Neural cell (in vitro differentiated cells): ENCODE data around the gene INF2. TPM values are rescaled to one million over a fixed set of nuclear protein-coding genes. Genes with fewer than 3 reads are reported as not detected.

Source experiments
- H2AFZ ChIP-seq: fragments of 200-600, 300-800 bp; sonication (generic), shearing (Covaris generic); 2 replicates; pipeline ENCODE4 v1.6.0; 2014; ENCODE audit warnings: low read depth, mild to moderate bottlenecking, antibody characterized with exemption, low read length, moderate library complexity
- H3F3A ChIP-seq: fragments of 200-600 bp; shearing (Covaris generic); 2 replicates; pipeline ENCODE4 v1.6.1; 2016; ENCODE audit warnings: mild to moderate bottlenecking, moderate library complexity, mixed read lengths, antibody characterized with exemption, low read length; ENCODE audit not compliant: insufficient read depth, poor library complexity, severe bottlenecking
- H3K27ac ChIP-seq: fragments of 200-600, 300-800 bp; sonication (generic), shearing (Covaris generic); 2 replicates; pipeline ENCODE4 v1.5.1; 2014; ENCODE audit warnings: mild to moderate bottlenecking, low read length, moderate library complexity
- H3K27me3 ChIP-seq: fragments of 300-800, 200-600 bp; sonication (generic), shearing (Covaris generic); 2 replicates; pipeline ENCODE4 v1.6.0; 2014; ENCODE audit warnings: mild to moderate bottlenecking, low read depth, low read length, moderate library complexity; ENCODE audit not compliant: insufficient read depth
- H3K36me3 ChIP-seq: fragments of 300-800, 200-600 bp; sonication (generic), shearing (Covaris generic); 2 replicates; pipeline ENCODE4 v1.5.1; 2014; ENCODE audit warnings: mild to moderate bottlenecking, antibody characterized with exemption, low read length, moderate library complexity; ENCODE audit not compliant: insufficient read depth
- H3K4me2 ChIP-seq: fragments of 300-800, 200-600 bp; sonication (generic), shearing (Covaris generic); 2 replicates; pipeline ENCODE4 v1.6.0; 2014; ENCODE audit warnings: mild to moderate bottlenecking, low read length
- H3K4me3 ChIP-seq: fragments of 300-800, 200-600 bp; sonication (generic), shearing (Covaris generic); 2 replicates; pipeline ENCODE4 v1.5.1; 2014; ENCODE audit warnings: mild to moderate bottlenecking, low read length, moderate library complexity
- H3K79me2 ChIP-seq: fragments of 200-600 bp; shearing (Covaris generic); replicated peaks from 2 replicates; pipeline ENCODE4 v1.6.0; 2014; ENCODE audit warnings: mild to moderate bottlenecking, low read length, moderate library complexity; ENCODE audit not compliant: insufficient read depth
- H3K9ac ChIP-seq: fragments of 300-800, 200-600 bp; sonication (generic), shearing (Covaris generic); 2 replicates; pipeline ENCODE4 v1.6.1; 2016; ENCODE audit warnings: mild to moderate bottlenecking, low read length, mixed read lengths
- H3K9me2 ChIP-seq: fragments of 200-600 bp; shearing (Covaris generic); 2 replicates; pipeline ENCODE4 v1.6.1; 2016; ENCODE audit warnings: mild to moderate bottlenecking, low read length, mixed read lengths; ENCODE audit not compliant: insufficient read depth
- H3K9me3 ChIP-seq: fragments of 200-600, 300-800 bp; sonication (generic), shearing (Covaris generic); 2 replicates; pipeline ENCODE4 v1.6.1; 2016; ENCODE audit warnings: mild to moderate bottlenecking, mixed run types, low read length, moderate library complexity, mixed read lengths
- H4K20me1 ChIP-seq: fragments of 200-600 bp; shearing (Covaris generic); 2 replicates; pipeline ENCODE4 v1.6.1; 2016; ENCODE audit warnings: mild to moderate bottlenecking, mixed run types; ENCODE audit not compliant: insufficient read depth
- CTCF ChIP-seq: fragments of 450-650 bp; IDR thresholded peaks from 2 replicates; pipeline ENCODE4 v1.5.1; 2014; ENCODE audit warnings: antibody characterized with exemption, mild to moderate bottlenecking, moderate library complexity; ENCODE audit not compliant: poor library complexity, severe bottlenecking
- EP300 ChIP-seq: fragments of 450-650 bp; conservative IDR thresholded peaks from 2 replicates; pipeline ENCODE4 v1.6.1; 2014; ENCODE audit warnings: antibody characterized with exemption, mild to moderate bottlenecking, moderate library complexity; ENCODE audit not compliant: poor library complexity, severe bottlenecking
- EZH2 ChIP-seq: fragments of 200-600, 300-800 bp; shearing (Covaris generic), sonication (generic); IDR thresholded peaks from 2 replicates; pipeline ENCODE4 v1.6.1; 2014; ENCODE audit warnings: antibody characterized with exemption, low read length, borderline replicate concordance, mild to moderate bottlenecking; ENCODE audit not compliant: insufficient read depth, poor library complexity, severe bottlenecking
- MXI1 ChIP-seq: fragments of 450-650 bp; conservative IDR thresholded peaks from 2 replicates; pipeline ENCODE4 v1.6.1; 2014; ENCODE audit warnings: antibody characterized with exemption, mild to moderate bottlenecking; ENCODE audit not compliant: poor library complexity, severe bottlenecking
- POLR2AphosphoS5 ChIP-seq: IDR thresholded peaks from 2 replicates; pipeline ENCODE4 v1.6.1; 2012
- RAD21 ChIP-seq: fragments of 450-650 bp; conservative IDR thresholded peaks from 2 replicates; pipeline ENCODE4 v1.6.1; 2014; ENCODE audit warnings: antibody characterized with exemption, mild to moderate bottlenecking, moderate library complexity
- REST ChIP-seq: IDR thresholded peaks from 2 replicates; pipeline ENCODE4 v1.6.1; 2012; ENCODE audit warnings: borderline replicate concordance
- SMC3 ChIP-seq: fragments of 450-650 bp; conservative IDR thresholded peaks from 2 replicates; pipeline ENCODE4 v1.6.1; 2014; ENCODE audit warnings: antibody characterized with exemption, mild to moderate bottlenecking, moderate library complexity; ENCODE audit not compliant: poor library complexity
- TAF1 ChIP-seq: IDR thresholded peaks from 2 replicates; pipeline ENCODE4 v1.6.1; 2012; ENCODE audit warnings: low read depth
- polyA plus RNA-seq: library from polyadenylated mRNA; depleted of rRNA; stranded (reverse); fragments of >200 nt; gene quantifications from 2 replicates; pipeline ENCODE4 v1.2.3, GENCODE V29; 2014

INF2 gene
- polyA plus RNA-seq, 1 donor from 2014 or later, result 0.02 TPM

- no peaks in the 10 kb centered on the region for H3K36me3 ChIP-seq
- no peaks in the 10 kb centered on the region for H4K20me1 ChIP-seq
- TF ChIP-seq EZH2 (no peak), CTCF (no peak), RAD21 (no peak), POLR2AphosphoS5 (no peak)
- H3K27ac ChIP-seq, result no peak overlapping the region
- H3K79me2 ChIP-seq, result no peaks in the 10 kb centered on the region
- no peaks in the 10 kb centered on the region for H3K27me3 ChIP-seq
- H3K9me3 ChIP-seq, result no peaks in the 10 kb centered on the region
- H2AFZ ChIP-seq, result no peak overlapping the region
- no peak overlapping the region for H3K9ac ChIP-seq
- no peaks in the 10 kb centered on the region for H3K9me2 ChIP-seq
- no peak overlapping the region for H3K4me2 ChIP-seq
- H3K4me3 ChIP-seq, result no peak overlapping the region
- no peaks in the 10 kb centered on the region for H3F3A ChIP-seq
These were observed 23.7 kb downstream of the INF2 start for GRCh38 chr14:104712881-104713734.

GRCh38 chr14:104714066-104714465 lies 24.6 kb downstream of the INF2 start:
- no peaks in the 10 kb centered on the region for H3F3A ChIP-seq
- H4K20me1 ChIP-seq, result no peaks in the 10 kb centered on the region
- no peak overlapping the region for H3K4me3 ChIP-seq
- no peaks in the 10 kb centered on the region for H3K79me2 ChIP-seq
- no peak overlapping the region for H2AFZ ChIP-seq
- H3K9me3 ChIP-seq, result no peaks in the 10 kb centered on the region
- no peak overlapping the region for H3K4me2 ChIP-seq
- H3K36me3 ChIP-seq, result no peaks in the 10 kb centered on the region
- no peak overlapping the region for H3K27ac ChIP-seq
- H3K9ac ChIP-seq, result no peak overlapping the region
- H3K27me3 ChIP-seq, result no peaks in the 10 kb centered on the region
- no peaks in the 10 kb centered on the region for H3K9me2 ChIP-seq
- no peak for TF ChIP-seq TAF1
- TF ChIP-seq SMC3, result no peak
- no peak for TF ChIP-seq RAD21
- TF ChIP-seq REST, result no peak

- Histone ChIP-seq H2AFZ (no peak overlapping the region), H3F3A (no peaks in the 10 kb centered on the region), H3K79me2 (no peaks in the 10 kb centered on the region), H3K9me3 (no peaks in the 10 kb centered on the region), H4K20me1 (no peaks in the 10 kb centered on the region), H3K27me3 (no peaks in the 10 kb centered on the region), H3K36me3 (no peaks in the 10 kb centered on the region), H3K4me2 (no peak overlapping the region), H3K9me2 (no peaks in the 10 kb centered on the region), H3K27ac (no peak overlapping the region), H3K9ac (no peak overlapping the region), H3K4me3 (no peak overlapping the region)
- no peak for TF ChIP-seq MXI1
- TF ChIP-seq CTCF, result no peak
- no peak for TF ChIP-seq EZH2
- no peak for TF ChIP-seq SMC3
- TF ChIP-seq TAF1, result no peak
- TF ChIP-seq RAD21, result no peak
- TF ChIP-seq REST, result no peak
- TF ChIP-seq POLR2AphosphoS5, result no peak
- TF ChIP-seq EP300, result no peak
These were observed 25.3 kb downstream of the INF2 start for GRCh38 chr14:104714681-104715080.
